DOHH2 (cell line): ENCODE data around the gene CCIN.

Experiments used
- EZH2phosphoT487 ChIP-seq: fragments of 200-600 bp; sonication (generic); IDR thresholded peaks from 2 replicates; pipeline ENCODE4 v1.6.1; 2017; ENCODE audit warnings: borderline replicate concordance, mild to moderate bottlenecking, antibody characterized with exemption, low read length, moderate library complexity, mixed read lengths
- TF ChIP-seq, protein P1 (sequence below): fragments of 200-600 bp; sonication (generic); IDR thresholded peaks from one replicate; pipeline ENCODE4 v1.5.1; 2014; ENCODE audit warnings: antibody characterized with exemption, mild to moderate bottlenecking, low read depth, low read length; ENCODE audit not compliant: poor library complexity, severe bottlenecking

DNA sequence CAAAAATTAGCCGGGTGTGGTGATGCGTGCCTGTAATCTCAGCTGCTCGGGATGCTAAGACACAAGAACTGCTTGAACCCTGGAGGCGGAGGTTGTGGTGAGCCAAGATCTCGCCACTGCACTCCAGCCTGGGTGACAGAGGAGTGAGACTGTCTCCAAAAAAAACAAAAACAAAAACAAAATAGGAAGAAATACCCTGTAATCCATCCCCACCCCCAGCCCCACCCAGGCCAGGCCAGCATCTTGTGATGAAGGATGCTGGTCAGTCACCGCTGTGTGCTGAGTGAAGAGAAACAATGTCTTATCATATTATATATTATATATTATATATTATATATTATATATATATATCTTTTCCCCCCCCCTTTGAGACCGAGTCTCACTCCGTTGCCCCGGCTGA, 15.4 kb upstream of the CCIN start:
- TF ChIP-seq, protein P1, sequence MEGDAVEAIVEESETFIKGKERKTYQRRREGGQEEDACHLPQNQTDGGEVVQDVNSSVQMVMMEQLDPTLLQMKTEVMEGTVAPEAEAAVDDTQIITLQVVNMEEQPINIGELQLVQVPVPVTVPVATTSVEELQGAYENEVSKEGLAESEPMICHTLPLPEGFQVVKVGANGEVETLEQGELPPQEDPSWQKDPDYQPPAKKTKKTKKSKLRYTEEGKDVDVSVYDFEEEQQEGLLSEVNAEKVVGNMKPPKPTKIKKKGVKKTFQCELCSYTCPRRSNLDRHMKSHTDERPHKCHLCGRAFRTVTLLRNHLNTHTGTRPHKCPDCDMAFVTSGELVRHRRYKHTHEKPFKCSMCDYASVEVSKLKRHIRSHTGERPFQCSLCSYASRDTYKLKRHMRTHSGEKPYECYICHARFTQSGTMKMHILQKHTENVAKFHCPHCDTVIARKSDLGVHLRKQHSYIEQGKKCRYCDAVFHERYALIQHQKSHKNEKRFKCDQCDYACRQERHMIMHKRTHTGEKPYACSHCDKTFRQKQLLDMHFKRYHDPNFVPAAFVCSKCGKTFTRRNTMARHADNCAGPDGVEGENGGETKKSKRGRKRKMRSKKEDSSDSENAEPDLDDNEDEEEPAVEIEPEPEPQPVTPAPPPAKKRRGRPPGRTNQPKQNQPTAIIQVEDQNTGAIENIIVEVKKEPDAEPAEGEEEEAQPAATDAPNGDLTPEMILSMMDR = no peak
- TF ChIP-seq EZH2phosphoT487 = no peak
